ENCODE measurements around the gene ZNF439.
"Not testable (repeated sequence)": the region's sequence is repeated elsewhere in the genome, so short reads cannot be mapped to it uniquely, and the experiment has no call there.

Gene ZNF439

DNA sequence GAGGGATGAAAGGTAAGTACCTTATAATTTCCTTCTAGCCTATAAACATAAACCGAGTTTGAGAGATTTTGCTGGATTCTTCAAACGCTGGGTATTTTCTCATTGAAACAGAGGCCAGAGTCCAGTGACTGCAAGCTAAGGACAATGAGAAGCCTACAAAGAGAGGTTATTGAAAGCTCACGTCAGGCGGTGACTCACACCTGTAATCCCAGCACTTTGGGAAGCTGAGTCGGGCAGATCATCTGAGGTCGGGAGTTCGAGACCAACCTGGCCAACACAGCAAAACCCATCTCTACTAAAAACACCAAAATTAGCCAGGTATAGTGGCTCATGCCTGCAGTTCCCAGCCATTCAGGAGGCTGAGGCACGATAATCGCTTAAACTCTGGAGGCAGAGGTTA is 24.1 kb downstream of the ZNF439 start:
- ATAC-seq = no peak

DNA sequence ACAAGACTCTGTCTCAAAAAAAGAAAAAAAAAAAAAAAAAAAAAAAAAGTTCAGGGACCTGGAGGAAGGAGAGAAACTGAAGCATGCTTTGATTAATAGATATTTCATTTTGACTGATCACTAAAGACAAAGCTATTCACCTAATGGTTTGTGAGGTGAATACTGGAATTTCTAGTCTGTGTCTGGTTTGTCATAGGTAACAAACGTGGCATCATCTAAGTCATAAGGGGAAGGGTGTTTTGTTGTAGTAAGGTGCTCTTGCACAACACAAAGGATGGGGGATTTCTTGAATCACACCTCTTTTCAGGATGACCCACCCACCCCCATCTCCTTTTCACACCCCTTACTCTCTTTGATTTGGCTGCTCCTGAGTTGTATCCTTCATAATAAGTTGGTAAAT is 25.2 kb downstream of the ZNF439 start:
- ATAC-seq = no peak

DNA sequence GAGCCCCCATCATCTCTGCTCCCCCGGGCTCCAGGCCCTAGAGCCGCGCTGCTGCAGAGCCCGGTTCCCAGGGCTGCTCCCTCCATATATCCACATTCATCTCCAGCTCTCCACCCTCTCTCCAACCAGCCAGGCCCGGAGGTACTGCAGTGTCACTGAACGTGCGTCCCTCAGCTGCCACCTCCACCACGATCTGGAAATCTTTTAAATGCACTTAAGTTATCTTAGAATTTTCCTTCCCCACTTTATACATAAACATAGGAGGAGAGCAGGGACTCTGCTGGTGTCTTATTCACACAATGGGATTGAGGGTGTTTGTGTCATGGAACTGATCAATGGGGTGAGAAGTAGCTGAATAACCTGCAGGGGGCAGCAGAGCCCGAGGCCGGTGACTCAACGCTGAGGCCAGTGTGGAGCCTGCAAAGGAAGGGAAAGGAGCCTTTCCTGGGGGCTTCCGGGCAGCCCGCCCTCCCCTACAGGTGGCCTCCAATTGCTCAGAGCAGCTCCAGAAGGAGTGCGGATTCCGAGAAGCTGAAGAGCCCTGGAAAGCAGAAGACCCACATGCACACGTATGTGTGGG is 31.3 kb downstream of the ZNF439 start:
- ATAC-seq = peak; percentile 41 to 44

DNA sequence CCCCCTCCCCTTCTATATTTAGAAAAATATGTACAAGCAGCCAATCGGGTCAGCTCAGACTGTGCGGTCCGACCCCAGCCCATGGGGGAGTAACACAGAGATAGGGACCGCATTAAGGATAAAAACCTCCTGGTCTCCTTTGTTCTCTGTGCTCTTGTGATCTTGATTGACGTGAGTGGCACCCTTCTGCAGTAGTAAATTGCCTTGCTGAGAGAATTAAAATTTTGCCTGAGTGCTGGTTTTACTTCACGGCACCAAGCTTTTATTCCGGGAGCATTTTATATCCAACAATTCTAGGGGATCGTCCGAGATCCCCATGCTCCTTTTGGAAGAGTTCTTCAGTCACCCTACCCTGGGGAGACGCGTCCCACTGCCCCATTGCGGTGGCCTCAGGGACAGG is 32.1 kb downstream of the ZNF439 start:
- no peak for ATAC-seq

DNA sequence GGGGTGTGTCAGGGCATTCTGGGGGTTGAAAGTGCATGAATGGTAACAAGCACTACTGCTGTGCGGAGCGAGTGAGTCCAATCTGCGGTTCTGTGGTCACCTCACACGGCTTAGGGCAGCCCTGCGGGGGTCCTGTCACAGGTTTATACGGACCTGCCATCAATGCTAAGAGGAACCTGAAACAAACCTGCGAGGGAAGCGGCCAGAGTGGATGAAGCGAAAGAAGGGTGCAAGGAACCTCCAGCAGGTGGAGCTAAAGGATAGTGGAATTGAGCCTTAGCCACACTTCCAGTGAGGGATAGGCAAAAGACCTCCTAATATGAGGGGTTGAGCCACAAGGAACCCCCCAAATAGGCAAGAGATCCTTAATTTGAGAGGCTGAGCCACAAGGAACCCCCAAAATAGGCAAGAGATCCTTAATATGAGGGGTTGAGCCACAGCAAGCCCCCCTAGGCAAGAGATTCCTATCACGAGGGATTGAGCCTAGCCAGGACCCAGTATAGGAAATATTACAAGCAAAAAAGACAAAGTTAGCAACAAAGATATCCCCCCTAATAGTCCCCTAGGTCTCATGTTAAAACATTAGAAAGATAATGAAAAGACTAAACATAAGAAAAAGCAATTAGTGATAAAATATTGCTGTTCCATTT is 32.8 kb downstream of the ZNF439 start:
- peak in 1 of 2 donors; percentile 49 for ATAC-seq

DNA sequence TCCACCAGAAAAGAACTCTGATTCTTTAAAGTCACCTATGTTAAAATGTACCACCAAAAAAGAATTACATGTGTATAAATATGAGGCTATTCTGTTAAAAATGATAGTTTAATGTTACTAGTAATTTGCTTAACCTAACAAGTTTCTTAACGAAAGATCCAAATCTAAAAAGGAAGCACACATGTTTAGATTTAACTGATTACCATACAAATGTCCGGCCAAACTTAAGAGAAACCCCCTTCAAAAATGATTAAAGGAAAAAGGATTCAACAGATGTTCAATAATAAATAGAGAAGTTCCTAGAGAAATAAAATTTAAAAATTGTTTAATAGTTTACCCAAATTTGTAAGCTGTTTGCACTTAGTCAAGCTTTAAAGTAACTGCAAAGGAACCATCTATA is 34.1 kb downstream of the ZNF439 start:
- no peak for ATAC-seq

DNA sequence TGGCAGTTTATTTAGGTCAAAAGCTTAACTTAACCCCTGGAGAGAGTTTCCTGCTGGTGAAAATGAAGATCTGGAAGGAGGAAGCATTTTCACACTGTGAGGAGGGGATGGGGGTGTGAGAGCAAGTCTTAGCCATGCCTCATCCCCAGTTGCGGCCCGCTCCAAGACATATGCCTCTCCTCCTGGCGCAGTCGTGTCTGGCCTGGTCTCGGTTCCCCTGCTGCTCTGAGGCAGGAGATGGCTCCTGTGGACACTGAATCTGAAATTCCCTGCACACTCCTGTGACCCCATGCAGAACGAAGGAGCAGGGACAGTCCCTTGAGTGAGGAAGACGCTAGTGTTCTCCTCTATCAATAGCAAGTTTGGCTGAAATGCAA is 38.7 kb downstream of the ZNF439 start:
- ATAC-seq = no peak

DNA sequence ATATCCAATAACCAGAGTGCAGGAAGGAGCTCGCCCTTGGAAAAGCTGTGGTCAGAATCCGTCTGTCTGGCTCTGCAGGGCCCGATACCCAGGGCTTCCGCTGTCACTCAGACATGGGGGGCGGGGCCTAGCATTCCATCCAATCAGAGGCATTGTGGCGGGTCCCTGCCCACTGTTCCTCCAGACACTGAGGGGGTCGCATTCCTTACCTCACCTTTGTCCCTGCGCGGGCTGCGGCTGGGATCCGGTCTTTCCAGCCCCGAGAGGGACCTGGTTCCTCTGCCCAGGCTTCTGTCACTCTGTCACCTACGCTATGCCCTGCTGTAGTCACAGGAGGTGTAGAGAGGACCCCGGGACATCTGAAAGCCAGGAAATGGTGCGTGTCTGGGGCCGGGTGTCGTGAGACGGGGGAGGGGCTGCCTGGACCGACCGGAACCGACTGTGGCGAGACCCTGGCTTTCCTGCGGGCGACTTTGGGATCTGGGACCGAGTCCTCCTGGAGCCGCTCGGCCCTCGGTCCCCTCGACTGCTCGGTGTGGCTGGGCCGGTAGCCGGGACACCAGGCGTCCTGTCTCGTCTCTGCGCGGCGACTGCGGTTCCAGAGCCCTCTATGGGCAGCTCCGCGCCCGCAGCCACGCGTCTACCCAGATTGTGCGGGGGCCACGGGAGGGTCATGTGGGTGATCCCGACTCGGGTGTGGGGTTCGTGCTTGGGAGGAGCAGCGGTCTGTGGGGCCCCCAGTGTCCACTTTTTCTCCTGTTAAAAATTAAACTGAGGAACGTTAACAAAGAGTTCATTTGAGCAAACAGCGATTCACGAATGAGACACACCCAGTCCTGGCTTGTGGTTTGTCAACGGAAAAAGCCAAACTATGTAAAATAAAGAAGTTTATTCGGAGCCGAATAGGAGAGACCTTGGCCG is 39.3 kb downstream of the ZNF439 start, which contains the start of gene ZNF69:
Gene ZNF69, plus strand, starts transcription at position 172 of the 921 bp plus-strand sequence. Its CDS starts 142 bp downstream, at position 314.
- peak; percentile 82 to 88 for ATAC-seq

DNA sequence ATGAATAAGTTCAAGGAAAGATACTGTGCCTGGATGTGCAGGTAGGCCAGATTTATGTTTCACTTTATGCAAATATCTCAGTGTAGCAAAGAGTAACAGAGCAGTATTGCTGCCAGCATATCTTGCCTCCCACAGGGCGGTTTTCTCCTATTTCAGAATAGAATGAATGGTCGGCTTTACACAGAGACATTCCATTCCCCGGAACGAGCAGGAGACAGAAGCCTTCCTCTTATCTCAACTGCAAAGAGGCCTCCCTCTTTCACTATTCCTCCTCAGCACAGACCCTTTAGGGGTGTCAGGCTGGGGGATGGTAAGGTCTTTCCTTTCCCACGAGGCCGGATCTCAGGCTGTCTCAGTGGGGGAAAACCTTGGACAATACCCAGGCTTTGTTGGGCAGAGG is 41.4 kb downstream of the ZNF439 start:
- ATAC-seq = not testable (repeated sequence)

DNA sequence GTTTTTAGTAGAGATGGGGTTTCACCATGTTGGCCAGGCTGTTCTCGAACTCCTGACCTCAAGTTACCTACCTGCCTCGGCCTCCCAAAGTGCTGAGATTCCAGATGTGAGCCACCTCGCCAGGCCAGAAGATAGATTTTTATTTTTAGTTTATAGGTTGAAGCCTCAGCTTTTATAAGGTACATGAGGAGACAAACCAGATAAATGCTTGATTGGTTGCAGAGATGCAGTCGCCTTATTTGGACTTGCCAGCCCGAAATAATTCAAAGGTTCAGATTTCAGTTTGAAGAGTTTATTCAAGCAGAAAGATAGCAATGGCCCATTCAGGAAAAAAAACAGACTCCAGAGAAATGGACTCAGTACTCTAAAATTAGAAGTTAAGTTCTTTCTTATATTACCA is 42.1 kb downstream of the ZNF439 start:
- no peak for ATAC-seq

DNA sequence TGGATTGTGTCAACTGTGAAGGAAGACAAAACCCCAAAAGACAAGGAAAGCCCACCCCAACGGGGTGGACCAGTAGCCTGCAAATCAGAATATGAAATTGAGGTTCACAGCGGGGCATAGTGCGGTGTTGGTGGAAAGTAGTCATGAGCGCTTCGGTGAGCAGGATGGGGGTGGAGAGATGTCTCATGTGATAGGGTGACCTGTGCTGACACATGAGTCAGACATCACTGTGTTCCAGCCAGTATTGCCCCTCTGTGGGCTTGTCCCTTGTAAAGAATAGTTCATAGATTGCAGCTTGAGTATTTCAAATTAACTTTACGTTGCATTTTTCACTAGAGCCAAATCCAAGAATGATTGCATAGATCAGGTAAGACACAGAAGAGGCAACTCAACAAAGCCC is 46.3 kb downstream of the ZNF439 start:
- no peak for ATAC-seq

DNA sequence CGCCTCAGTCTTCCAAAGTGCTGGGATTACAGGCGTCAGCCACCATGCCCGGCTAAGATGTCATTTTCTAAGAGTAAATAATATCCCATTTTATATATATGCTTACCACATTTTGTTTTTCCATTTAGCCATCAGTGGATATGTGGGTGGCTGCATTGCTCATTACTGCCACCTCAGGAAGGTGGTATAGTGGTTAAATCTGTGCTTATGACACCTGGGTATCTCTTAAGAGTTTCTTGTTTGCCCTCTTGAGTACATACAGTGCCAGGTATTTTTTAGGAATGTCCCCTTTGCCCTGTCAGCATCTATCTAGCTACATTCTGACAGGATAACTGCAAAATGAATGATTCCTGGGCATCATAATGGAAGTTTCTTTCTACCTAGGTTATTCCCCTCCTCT is 53.7 kb downstream of the ZNF439 start:
- ATAC-seq = no peak

DNA sequence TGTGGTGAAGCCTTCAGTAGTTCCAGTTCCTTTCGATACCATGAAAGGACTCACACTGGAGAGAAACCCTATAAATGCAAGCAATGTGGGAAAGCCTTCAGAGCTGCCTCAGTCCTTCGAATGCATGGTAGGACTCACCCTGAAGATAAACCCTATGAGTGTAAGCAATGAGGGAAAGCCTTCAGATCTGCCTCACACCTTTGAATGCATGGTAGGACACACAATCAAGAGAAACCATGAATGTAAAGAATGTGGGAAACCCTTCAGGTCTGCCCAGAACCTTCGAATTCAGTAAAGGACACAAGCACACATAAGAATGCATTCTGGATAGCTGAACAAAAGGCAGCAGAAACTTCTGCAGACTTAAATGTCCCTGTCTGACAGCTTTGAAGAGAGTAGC is 57.4 kb downstream of the ZNF439 start:
- no peak for ATAC-seq

DNA sequence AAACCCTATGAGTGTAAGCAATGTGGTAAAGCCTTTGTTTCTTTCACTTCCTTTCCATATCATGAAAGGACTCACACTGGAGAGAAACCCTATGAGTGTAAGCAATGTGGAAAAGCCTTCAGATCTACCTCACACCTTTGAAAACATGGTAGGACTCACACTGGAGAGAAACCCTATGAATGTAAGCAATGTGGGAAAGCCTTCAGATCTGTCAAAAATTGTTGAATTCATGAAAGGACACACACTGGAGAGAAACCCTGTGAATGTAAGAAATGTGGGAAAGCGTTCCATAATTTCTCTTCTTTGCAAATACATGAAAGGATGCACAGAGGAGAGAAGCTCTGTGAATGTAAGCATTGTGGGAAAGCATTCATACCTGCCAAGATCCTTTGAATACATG is 63.4 kb downstream of the ZNF439 start:
- not testable (repeated sequence) for ATAC-seq

DNA sequence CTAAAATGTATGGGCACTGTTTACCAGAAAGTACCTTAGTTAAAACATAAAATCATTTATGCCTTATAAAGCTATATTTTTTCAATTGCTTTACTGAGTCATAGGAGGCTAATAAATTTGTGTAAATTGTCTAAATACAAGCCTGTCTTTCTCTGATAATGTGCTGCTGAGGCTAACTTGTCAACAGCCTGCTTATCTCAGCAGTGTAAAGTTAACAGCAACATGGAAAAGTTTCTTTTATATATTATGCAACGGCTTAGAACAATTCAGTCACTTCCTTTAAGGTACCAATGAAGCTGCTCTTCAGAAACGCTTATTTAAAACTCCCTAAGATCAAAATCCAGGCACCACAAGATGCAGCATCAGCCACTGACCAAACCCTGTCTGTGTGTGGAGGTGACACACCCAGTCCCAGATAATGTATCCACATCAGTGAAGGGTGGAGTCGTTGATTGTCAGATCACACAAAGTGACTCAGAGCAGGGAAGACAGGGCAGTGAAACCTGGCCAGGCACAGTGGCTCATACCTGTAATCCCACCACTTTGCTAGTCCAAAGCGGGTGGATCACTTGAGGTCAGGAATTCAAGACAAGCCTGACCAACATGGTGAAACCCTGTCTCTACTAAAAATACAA is 66.0 kb downstream of the ZNF439 start:
- not testable (repeated sequence) for ATAC-seq
